ENCODE data around the gene SLC35G1. TPM values are rescaled to one million over a fixed set of nuclear protein-coding genes. Genes with fewer than 3 reads are reported as not detected.

Gene SLC35G1
- total and polyA plus RNA-seq, 2 of the 13 experiments (the other 11 are each of a cell fraction or from before 2014, with no cell fraction given), result 2.5 to 4.5 TPM

GRCh38 chr10:93876381-93876780 is 17.4 kb upstream of the SLC35G1 start:
- H3K36me3 ChIP-seq (replicated peaks in 1 of 2; ENCODE audit: control insufficient read depth in 1 of 2, insufficient read depth in 2 of 2, low read length in 2 of 2), result no peaks in the 10 kb centered on the region
- H3K27me3 ChIP-seq (ENCODE audit: control insufficient read depth in 1 of 2, insufficient read depth in 2 of 2, low read length in 2 of 2), result no peaks in the 10 kb centered on the region
- H3K4me1 ChIP-seq (ENCODE audit: insufficient read depth, low read length), result no peaks in the 10 kb centered on the region
- H2AFZ ChIP-seq (ENCODE audit: low read length), result no peak overlapping the region
- H3K79me2 ChIP-seq (ENCODE audit: insufficient read depth, low read length), result no peaks in the 10 kb centered on the region
- in situ Hi-C loops (cut with HindIII; ENCODE audit: extremely low pct_ligation_motif_present, low pct_unique_long_range_greater_than_20kb) (no loop called here), intact Hi-C loops (cut with micrococcal nuclease; ENCODE audit: unreplicated experiment) (no loop called here)
- no peak overlapping the region for H3K9ac ChIP-seq (ENCODE audit: insufficient read depth, low read depth, low read length)
- BruUV-seq (replicated peaks), result no TSS peak
- FAIRE-seq (no peak), ATAC-seq (no peak), DNase-seq (ENCODE audit: low spot score) (no peak)
- H3K27ac ChIP-seq (ENCODE audit: extremely low read length, insufficient read depth, low read length), result no peak overlapping the region
- H4K20me1 ChIP-seq (ENCODE audit: insufficient read depth, low read length), result no peaks in the 10 kb centered on the region
- no peak overlapping the region for H3K4me3 ChIP-seq (replicated peaks in 1 of 3; ENCODE audit: insufficient read depth in 1 of 3, low read depth in 2 of 3, low read length in 3 of 3)
- no peak for TF ChIP-seq MYNN (CRISPR knock-in tag; IDR thresholded peaks at IDR 0.05; ENCODE audit: low read depth)
- TF ChIP-seq PAXIP1 (CRISPR knock-in tag; conservative IDR thresholded peaks at IDR 0.05), result no peak
- TF ChIP-seq, protein P1, sequence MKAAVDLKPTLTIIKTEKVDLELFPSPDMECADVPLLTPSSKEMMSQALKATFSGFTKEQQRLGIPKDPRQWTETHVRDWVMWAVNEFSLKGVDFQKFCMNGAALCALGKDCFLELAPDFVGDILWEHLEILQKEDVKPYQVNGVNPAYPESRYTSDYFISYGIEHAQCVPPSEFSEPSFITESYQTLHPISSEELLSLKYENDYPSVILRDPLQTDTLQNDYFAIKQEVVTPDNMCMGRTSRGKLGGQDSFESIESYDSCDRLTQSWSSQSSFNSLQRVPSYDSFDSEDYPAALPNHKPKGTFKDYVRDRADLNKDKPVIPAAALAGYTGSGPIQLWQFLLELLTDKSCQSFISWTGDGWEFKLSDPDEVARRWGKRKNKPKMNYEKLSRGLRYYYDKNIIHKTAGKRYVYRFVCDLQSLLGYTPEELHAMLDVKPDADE (CRISPR knock-in tag; IDR thresholded peaks at IDR 0.05), result no peak
- H3K9me3 ChIP-seq (ENCODE audit: low read length), result no peaks in the 10 kb centered on the region
- ChIA-PET POLR2A (no interaction called here), CTCF (ENCODE audit: low intra/inter-chr PET ratio, low total read pairs) (no interaction called here)
- no peak overlapping the region for H3K4me2 ChIP-seq (ENCODE audit: low read depth, low read length)

DNA sequence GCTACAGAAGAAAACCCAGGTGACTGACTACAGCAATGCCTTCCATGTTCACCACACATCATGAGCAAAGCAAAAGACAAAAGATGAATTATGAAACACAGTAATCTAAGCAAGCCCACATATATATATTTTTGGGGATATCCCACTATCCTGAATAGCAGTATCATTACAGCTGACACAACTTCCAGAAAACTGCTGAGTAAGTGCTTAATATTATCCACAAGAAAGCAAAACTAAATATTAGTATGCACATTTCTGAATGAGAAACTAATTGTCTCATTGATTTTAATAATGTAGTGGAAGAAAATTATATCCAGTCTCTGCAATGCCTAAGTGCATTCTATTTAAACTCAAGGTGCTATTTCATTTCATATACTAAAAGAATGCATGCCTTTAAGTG is 14.5 kb upstream of the SLC35G1 start:
- intact Hi-C loops (cut with micrococcal nuclease; ENCODE audit: unreplicated experiment) (no loop called here), in situ Hi-C loops (cut with HindIII; ENCODE audit: extremely low pct_ligation_motif_present, low pct_unique_long_range_greater_than_20kb) (no loop called here)
- H3K27me3 ChIP-seq (ENCODE audit: control insufficient read depth in 1 of 2, insufficient read depth in 2 of 2, low read length in 2 of 2), result no peaks in the 10 kb centered on the region
- BruUV-seq (replicated peaks), result no TSS peak
- no peak overlapping the region for H3K4me2 ChIP-seq (ENCODE audit: low read depth, low read length)
- ATAC-seq (no peak), DNase-seq (ENCODE audit: low spot score) (no peak), FAIRE-seq (no peak)
- no peaks in the 10 kb centered on the region for H3K36me3 ChIP-seq (replicated peaks in 1 of 2; ENCODE audit: control insufficient read depth in 1 of 2, insufficient read depth in 2 of 2, low read length in 2 of 2)
- H2AFZ ChIP-seq (ENCODE audit: low read length), result no peak overlapping the region
- no peaks in the 10 kb centered on the region for H3K79me2 ChIP-seq (ENCODE audit: insufficient read depth, low read length)
- ChIA-PET CTCF (ENCODE audit: low intra/inter-chr PET ratio, low total read pairs) (no interaction called here), POLR2A (no interaction called here)
- no peaks in the 10 kb centered on the region for H3K9me3 ChIP-seq (ENCODE audit: low read length)
- H3K27ac ChIP-seq (ENCODE audit: extremely low read length, insufficient read depth, low read length), result no peak overlapping the region
- no peak for TF ChIP-seq SMYD3 (CRISPR knock-in tag; IDR thresholded peaks at IDR 0.05)
- peak; percentile 60 to 88; a peak in 3 of 4 replicates for TF ChIP-seq MAFK (conservative IDR thresholded peaks at IDR 0.05 in 1 of 2, IDR thresholded peaks at IDR 0.05 in 1 of 2; ENCODE audit: low read length in 2 of 2)
- TF ChIP-seq MAFF (IDR thresholded peaks at IDR 0.05; ENCODE audit: low read depth, low read length), result peak; percentile 79
- no peaks in the 10 kb centered on the region for H3K4me1 ChIP-seq (ENCODE audit: insufficient read depth, low read length)
- no peaks in the 10 kb centered on the region for H4K20me1 ChIP-seq (ENCODE audit: insufficient read depth, low read length)
- H3K9ac ChIP-seq (ENCODE audit: insufficient read depth, low read depth, low read length), result no peak overlapping the region
- H3K4me3 ChIP-seq (replicated peaks in 1 of 3; ENCODE audit: insufficient read depth in 1 of 3, low read depth in 2 of 3, low read length in 3 of 3), result no peak overlapping the region

Data from HepG2 (cell line).